SK-N-SH (cell line): Measurements from ENCODE around the gene PITPNB. TPM values are rescaled to one million over a fixed set of nuclear protein-coding genes. Genes with fewer than 3 reads are reported as not detected.

Experiments
- CTCF ChIA-PET: fragments of 300-600, 350-600 bp; formaldehyde crosslinking; extraction: SDS; loops from one replicate; lab custom pipeline; 2021; lab: Yijun Ruan, JAX
- POLR2A ChIA-PET: fragments of 350-600 bp; sonication (Branson Sonifier 250); formaldehyde crosslinking; extraction: SDS; loops from one replicate; lab custom pipeline; 2020; ENCODE audit warnings: antibody characterized with exemption, inconsistent platforms; lab: Yijun Ruan, JAX
- DNase-seq: peaks from one replicate; pipeline ENCODE4 v3.0.0; 2012
- H2AFZ ChIP-seq: fragments of 200-600 bp; sonication (generic); 2 replicates; pipeline ENCODE4 v1.8.1; 2016; ENCODE audit warnings: antibody characterized with exemption, mild to moderate bottlenecking, low read depth
- H3F3A ChIP-seq: fragments of 200-600 bp; sonication (generic); replicated peaks from 2 replicates; pipeline ENCODE3; 2016; ENCODE audit warnings: antibody characterized with exemption, mild to moderate bottlenecking; ENCODE audit not compliant: insufficient read depth
- H3K27ac ChIP-seq, 2 experiments: fragments of 200-500 bp in 1 of 2; fragments of 200-600 bp in 1 of 2; sonication (Bioruptor generic) in 1 of 2; sonication (generic), shearing (Covaris generic) in 1 of 2; 2 replicates each; pipeline versions ENCODE4 v1.5.1 to v1.6.1; 2014 to 2016; ENCODE audit warnings: low read depth in 2 of 2, inconsistent platforms in 1 of 2, low read length in 1 of 2, mild to moderate bottlenecking in 1 of 2, mixed read lengths in 1 of 2
- H3K27me3 ChIP-seq: fragments of 200-600 bp; sonication (generic), shearing (Covaris generic); 2 replicates; pipeline ENCODE4 v1.6.1; 2016; ENCODE audit warnings: mixed run types; ENCODE audit not compliant: insufficient read depth
- H3K36me3 ChIP-seq, 2 experiments: fragments of 200-500 bp in 1 of 2; fragments of 200-600 bp in 1 of 2; sonication (Bioruptor generic) in 1 of 2; sonication (generic) in 1 of 2; replicated peaks in 1 of 2; 2 replicates each; pipeline versions ENCODE3 to v1.5.1; 2014 to 2016; ENCODE audit warnings: low read length in 1 of 2, mild to moderate bottlenecking in 1 of 2; ENCODE audit not compliant: insufficient read depth in 2 of 2, control insufficient read depth in 1 of 2
- H3K4me1 ChIP-seq, 2 experiments: fragments of 200-500 bp in 1 of 2; fragments of 200-600 bp in 1 of 2; sonication (Bioruptor generic) in 1 of 2; sonication (generic), shearing (Covaris generic) in 1 of 2; 2 replicates each; pipeline versions ENCODE4 v1.5.1 to v1.6.1; 2014 to 2016; ENCODE audit warnings: low read depth in 1 of 2, low read length in 1 of 2, mixed run types in 1 of 2; ENCODE audit not compliant: insufficient read depth in 2 of 2, control insufficient read depth in 1 of 2
- H3K4me2 ChIP-seq: fragments of 200-600 bp; sonication (generic), shearing (Covaris generic); 2 replicates; pipeline ENCODE4 v1.6.1; 2017; ENCODE audit warnings: mixed run types
- H3K4me3 ChIP-seq, 2 experiments: fragments of 200-500 bp in 1 of 2; fragments of 200-600 bp in 1 of 2; sonication (Bioruptor generic) in 1 of 2; sonication (generic), shearing (Covaris generic) in 1 of 2; 2 replicates each; pipeline versions ENCODE4 v1.5.1 to v1.8.1; 2014 to 2016; ENCODE audit warnings: low read depth in 2 of 2, inconsistent platforms in 1 of 2, low read length in 1 of 2, mild to moderate bottlenecking in 1 of 2, mixed read lengths in 1 of 2, moderate library complexity in 1 of 2
- H3K79me2 ChIP-seq: fragments of 200-600 bp; sonication (generic); 2 replicates; pipeline ENCODE4 v1.8.1; 2017; ENCODE audit warnings: mild to moderate bottlenecking; ENCODE audit not compliant: insufficient read depth
- H3K9ac ChIP-seq: fragments of 200-600 bp; sonication (generic); 2 replicates; pipeline ENCODE4 v1.6.1; 2017; ENCODE audit warnings: mixed run types
- H3K9me2 ChIP-seq: fragments of 200-600 bp; sonication (generic); 2 replicates; pipeline ENCODE4 v1.6.1; 2017; ENCODE audit warnings: mixed run types
- H3K9me3 ChIP-seq: fragments of 200-600 bp; sonication (generic); 2 replicates; pipeline ENCODE4 v1.6.1; 2017; ENCODE audit warnings: mixed run types, mild to moderate bottlenecking, moderate library complexity
- H4K20me1 ChIP-seq: fragments of 200-600 bp; sonication (generic); 2 replicates; pipeline ENCODE4 v1.6.1; 2017; ENCODE audit warnings: mild to moderate bottlenecking, mixed run types; ENCODE audit not compliant: insufficient read depth
- CHD2 ChIP-seq: fragments of 150-350 bp; IDR thresholded peaks from 2 replicates; pipeline ENCODE4 v1.6.1; 2018; ENCODE audit warnings: low read length; ENCODE audit not compliant: partially characterized antibody
- CTCF ChIP-seq: fragments of 200-600 bp; sonication (generic); IDR thresholded peaks from 2 replicates; pipeline ENCODE4 v1.6.1; 2017; ENCODE audit warnings: antibody characterized with exemption, mild to moderate bottlenecking, moderate library complexity
- ELF1 ChIP-seq: IDR thresholded peaks from 2 replicates; pipeline ENCODE4 v1.4.0; 2012
- EZH2phosphoT487 ChIP-seq: fragments of 200-600 bp; sonication (generic); IDR thresholded peaks from 2 replicates; pipeline ENCODE4 v1.6.1; 2017; ENCODE audit warnings: low read depth, mixed run types, mild to moderate bottlenecking, antibody characterized with exemption, moderate library complexity, borderline replicate concordance
- FOSL2 ChIP-seq: IDR thresholded peaks from 2 replicates; pipeline ENCODE4 v1.4.0; 2012; ENCODE audit warnings: low read depth, mild to moderate bottlenecking, moderate library complexity, borderline replicate concordance
- FOXJ3 ChIP-seq: sonication (generic); formaldehyde crosslinking; IDR thresholded peaks from 2 replicates; pipeline ENCODE4 v1.5.1; 2020; ENCODE audit warnings: mild to moderate bottlenecking, missing genetic modification reagents
- GABPA ChIP-seq: IDR thresholded peaks from 2 replicates; pipeline ENCODE4 v1.4.0; 2012; ENCODE audit warnings: low read depth, mild to moderate bottlenecking
- IRF3 ChIP-seq: fragments of 150-350 bp; IDR thresholded peaks from 2 replicates; pipeline ENCODE4 v1.6.1; 2016; ENCODE audit warnings: mild to moderate bottlenecking, low read depth, low read length
- MEF2A ChIP-seq: IDR thresholded peaks from 2 replicates; pipeline ENCODE4 v1.4.0; 2012; ENCODE audit warnings: low read depth, borderline replicate concordance
- MXI1 ChIP-seq: IDR thresholded peaks from 2 replicates; pipeline ENCODE4 v1.6.1; 2012; ENCODE audit warnings: mild to moderate bottlenecking, low read depth, low read length, improper control_type of control experiment
- NFIC ChIP-seq: IDR thresholded peaks from 2 replicates; pipeline ENCODE4 v1.4.0; 2012; ENCODE audit warnings: borderline replicate concordance
- NRF1 ChIP-seq: IDR thresholded peaks from 2 replicates; pipeline ENCODE4 v1.6.1; 2012; ENCODE audit warnings: low read depth, mild to moderate bottlenecking, low read length
- POLR2AphosphoS5 ChIP-seq: IDR thresholded peaks from 2 replicates; pipeline ENCODE4 v1.6.1; 2012; ENCODE audit warnings: low read depth, low read length
- REST ChIP-seq: IDR thresholded peaks from 2 replicates; pipeline ENCODE4 v1.6.1; 2012; ENCODE audit warnings: mild to moderate bottlenecking, low read depth, low read length, moderate library complexity
- RFX5 ChIP-seq: IDR thresholded peaks from 2 replicates; pipeline ENCODE4 v1.6.1; 2012; ENCODE audit warnings: mild to moderate bottlenecking, improper control_type of control experiment, low read length
- RXRA ChIP-seq: IDR thresholded peaks from 2 replicates; pipeline ENCODE4 v1.4.0; 2012; ENCODE audit warnings: low read depth, mild to moderate bottlenecking, borderline replicate concordance
- SIN3A ChIP-seq: IDR thresholded peaks from 2 replicates; pipeline ENCODE4 v1.6.1; 2012; ENCODE audit warnings: low read depth, mild to moderate bottlenecking, low read length, moderate library complexity, borderline replicate concordance
- TEAD4 ChIP-seq: IDR thresholded peaks from 2 replicates; pipeline ENCODE4 v1.4.0; 2012; ENCODE audit warnings: mild to moderate bottlenecking, borderline replicate concordance; ENCODE audit not compliant: insufficient read depth
- USF1 ChIP-seq: IDR thresholded peaks from 2 replicates; pipeline ENCODE4 v1.4.0; 2012; ENCODE audit warnings: low read depth, borderline replicate concordance
- ZBTB33 ChIP-seq: IDR thresholded peaks from 2 replicates; pipeline ENCODE4 v1.4.0; 2012; ENCODE audit warnings: low read depth, borderline replicate concordance
- WGBS: methylation state at CpG from one replicate; pipeline ENCODE4 v1.1.6; 2017; ENCODE audit warnings: low lambda C conversion rate; 5-methylcytosine and 5-hydroxymethylcytosine counted together
- polyA plus RNA-seq, 3 experiments: library from polyadenylated mRNA; depleted of rRNA; stranded (reverse); fragments of >200 nt; gene quantifications; 2 replicates each; pipeline ENCODE4 v1.2.3, GENCODE V29; 2012

The PITPNB gene
- polyA plus RNA-seq, 1 of the 3 experiments (the other 2 are of a cell fraction): 32.3 TPM

GRCh38 chr22:27839057-27839660 is 79.9 kb downstream of the PITPNB start:
- H2AFZ ChIP-seq: no peak overlapping the region
- no peaks in the 10 kb centered on the region for H3K36me3 ChIP-seq
- H3K79me2 ChIP-seq: no peaks in the 10 kb centered on the region
- ChIA-PET CTCF (interaction anchor here (1.4 kb wide), 1 partner anchor 43 kb away, joined by 5 read pairs; no protein-coding TSS in a partner anchor), POLR2A (interaction anchor here (0.6 kb wide), 1 partner anchor 29 kb away, joined by 5 read pairs; no protein-coding TSS in a partner anchor)
- 91% methylated on average over 13 of the region's 13 CpGs for WGBS
- H3K27me3 ChIP-seq: no peaks in the 10 kb centered on the region
- no peaks in the 10 kb centered on the region for H4K20me1 ChIP-seq
- no peak overlapping the region for H3K4me3 ChIP-seq
- H3K9me3 ChIP-seq: no peaks in the 10 kb centered on the region
- no peak for DNase-seq
- no peaks in the 10 kb centered on the region for H3F3A ChIP-seq
- no peaks in the 10 kb centered on the region for H3K9me2 ChIP-seq
- peaks cover 16 to 29% of the 10 kb centered on the region in 2 experiments; a peak in 3 of 4 replicates for H3K4me1 ChIP-seq
- no peak overlapping the region for H3K9ac ChIP-seq
- no peak overlapping the region for H3K4me2 ChIP-seq
- no peak overlapping the region for H3K27ac ChIP-seq
- TF ChIP-seq ZBTB33: no peak
- TF ChIP-seq SIN3A: no peak
- no peak for TF ChIP-seq MXI1
- no peak for TF ChIP-seq CHD2
- no peak for TF ChIP-seq FOXJ3 (CRISPR knock-in tag)
- no peak for TF ChIP-seq ELF1
- TF ChIP-seq NRF1: no peak
- TF ChIP-seq GABPA: no peak
- no peak for TF ChIP-seq CTCF
- TF ChIP-seq IRF3: no peak
- TF ChIP-seq RXRA: no peak
- TF ChIP-seq EZH2phosphoT487: no peak
- no peak for TF ChIP-seq NFIC
- no peak for TF ChIP-seq MEF2A
- TF ChIP-seq RFX5: no peak
- no peak for TF ChIP-seq USF1
- TF ChIP-seq POLR2AphosphoS5: no peak
- TF ChIP-seq TEAD4: no peak
- TF ChIP-seq REST: no peak
- no peak for TF ChIP-seq FOSL2
